Smooth muscle cell (in vitro differentiated cells): ENCODE data around the gene MBOAT1. TPM values are rescaled to one million over a fixed set of nuclear protein-coding genes. Genes with fewer than 3 reads are reported as not detected.

Experiments used
- DNase-seq: peaks from one replicate; lab custom pipeline; 2025; ENCODE audit not compliant: unreplicated experiment; lab: John Stamatoyannopoulos, UW
- H2AFZ ChIP-seq: fragments of 200-600 bp; sonication (generic); 2 replicates; pipeline ENCODE4 v1.6.0; 2016; ENCODE audit warnings: antibody characterized with exemption, low read depth, mild to moderate bottlenecking
- H3F3A ChIP-seq: fragments of 200-600 bp; sonication (generic); 2 replicates; pipeline ENCODE4 v1.6.0; 2017; ENCODE audit warnings: antibody characterized with exemption, low read depth
- H3K27ac ChIP-seq: fragments of 200-600 bp; sonication (generic); 2 replicates; pipeline ENCODE4 v1.5.1; 2016; ENCODE audit warnings: low read depth, mild to moderate bottlenecking
- H3K27me3 ChIP-seq: fragments of 200-600 bp; sonication (generic); 2 replicates; pipeline ENCODE4 v1.6.1; 2016; ENCODE audit warnings: low read depth, mild to moderate bottlenecking
- H3K36me3 ChIP-seq: fragments of 200-600 bp; sonication (generic); 2 replicates; pipeline ENCODE4 v1.5.1; 2016; ENCODE audit warnings: low read depth
- H3K4me1 ChIP-seq: fragments of 200-600 bp; sonication (generic); 2 replicates; pipeline ENCODE4 v1.5.1; 2016; ENCODE audit warnings: low read depth
- H3K4me2 ChIP-seq: fragments of 200-600 bp; sonication (generic); 2 replicates; pipeline ENCODE4 v1.6.0; 2016; ENCODE audit warnings: mild to moderate bottlenecking
- H3K4me3 ChIP-seq: fragments of 200-600 bp; sonication (generic); 2 replicates; pipeline ENCODE4 v1.5.1; 2016; ENCODE audit warnings: mild to moderate bottlenecking
- H3K79me2 ChIP-seq: fragments of 200-600 bp; sonication (generic); 2 replicates; pipeline ENCODE4 v1.6.0; 2016; ENCODE audit warnings: low read depth, mild to moderate bottlenecking
- H3K9ac ChIP-seq: fragments of 200-600 bp; sonication (generic); 2 replicates; pipeline ENCODE4 v1.6.0; 2016; ENCODE audit warnings: low read depth
- H3K9me3 ChIP-seq: fragments of 200-600 bp; sonication (generic); replicated peaks from 2 replicates; pipeline ENCODE4 v1.5.1; 2016; ENCODE audit warnings: low read depth
- H4K20me1 ChIP-seq: fragments of 200-600 bp; sonication (generic); 2 replicates; pipeline ENCODE4 v1.6.0; 2016; ENCODE audit warnings: low read depth
- WGBS: methylation state at CpG from one replicate; pipeline ENCODE4 v1.1.7; 2016; ENCODE audit warnings: low lambda C conversion rate; 5-methylcytosine and 5-hydroxymethylcytosine counted together
- polyA plus RNA-seq: library from polyadenylated mRNA; unstranded; fragments of >200 nt; fragmentation: Nextera tagmentation; extraction: Ambion mirVana; gene quantifications from 2 replicates; pipeline ENCODE4 v1.2.1, GENCODE V29; 2016
- total RNA-seq: library from RNA; depleted of rRNA; stranded (reverse); fragments of >200 nt; gene quantifications from 2 replicates; pipeline ENCODE4 v1.2.3, GENCODE V29; 2014
- TF ChIP-seq, protein P1 (sequence below): fragments of 200-600 bp; sonication (generic); IDR thresholded peaks from 2 replicates; pipeline ENCODE4 v1.5.1; 2017; ENCODE audit warnings: borderline replicate concordance, mild to moderate bottlenecking, antibody characterized with exemption; ENCODE audit not compliant: insufficient read depth, poor library complexity, severe bottlenecking

MBOAT1 gene
- total and polyA plus RNA-seq, 2 experiments from 2014 or later: 0.73 to 2.5 TPM

GRCh38 chr6:20217324-20217855 lies 5.1 kb upstream of the MBOAT1 start:
- H3K79me2 ChIP-seq: no peaks in the 10 kb centered on the region
- no peaks in the 10 kb centered on the region for H4K20me1 ChIP-seq
- H3K4me3 ChIP-seq: no peak overlapping the region
- H3K27ac ChIP-seq: no peak overlapping the region
- H3K4me1 ChIP-seq: no peaks in the 10 kb centered on the region
- no peaks in the 10 kb centered on the region for H3F3A ChIP-seq
- H3K9ac ChIP-seq: no peak overlapping the region
- no peak overlapping the region for H3K4me2 ChIP-seq
- TF ChIP-seq, protein P1, sequence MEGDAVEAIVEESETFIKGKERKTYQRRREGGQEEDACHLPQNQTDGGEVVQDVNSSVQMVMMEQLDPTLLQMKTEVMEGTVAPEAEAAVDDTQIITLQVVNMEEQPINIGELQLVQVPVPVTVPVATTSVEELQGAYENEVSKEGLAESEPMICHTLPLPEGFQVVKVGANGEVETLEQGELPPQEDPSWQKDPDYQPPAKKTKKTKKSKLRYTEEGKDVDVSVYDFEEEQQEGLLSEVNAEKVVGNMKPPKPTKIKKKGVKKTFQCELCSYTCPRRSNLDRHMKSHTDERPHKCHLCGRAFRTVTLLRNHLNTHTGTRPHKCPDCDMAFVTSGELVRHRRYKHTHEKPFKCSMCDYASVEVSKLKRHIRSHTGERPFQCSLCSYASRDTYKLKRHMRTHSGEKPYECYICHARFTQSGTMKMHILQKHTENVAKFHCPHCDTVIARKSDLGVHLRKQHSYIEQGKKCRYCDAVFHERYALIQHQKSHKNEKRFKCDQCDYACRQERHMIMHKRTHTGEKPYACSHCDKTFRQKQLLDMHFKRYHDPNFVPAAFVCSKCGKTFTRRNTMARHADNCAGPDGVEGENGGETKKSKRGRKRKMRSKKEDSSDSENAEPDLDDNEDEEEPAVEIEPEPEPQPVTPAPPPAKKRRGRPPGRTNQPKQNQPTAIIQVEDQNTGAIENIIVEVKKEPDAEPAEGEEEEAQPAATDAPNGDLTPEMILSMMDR: no peak
- H3K27me3 ChIP-seq: no peaks in the 10 kb centered on the region
- no peaks in the 10 kb centered on the region for H3K36me3 ChIP-seq
- 87% methylated on average over 5 of the region's 5 CpGs for WGBS
- DNase-seq: no peak
- H2AFZ ChIP-seq: no peak overlapping the region
- H3K9me3 ChIP-seq: no peaks in the 10 kb centered on the region

DNA sequence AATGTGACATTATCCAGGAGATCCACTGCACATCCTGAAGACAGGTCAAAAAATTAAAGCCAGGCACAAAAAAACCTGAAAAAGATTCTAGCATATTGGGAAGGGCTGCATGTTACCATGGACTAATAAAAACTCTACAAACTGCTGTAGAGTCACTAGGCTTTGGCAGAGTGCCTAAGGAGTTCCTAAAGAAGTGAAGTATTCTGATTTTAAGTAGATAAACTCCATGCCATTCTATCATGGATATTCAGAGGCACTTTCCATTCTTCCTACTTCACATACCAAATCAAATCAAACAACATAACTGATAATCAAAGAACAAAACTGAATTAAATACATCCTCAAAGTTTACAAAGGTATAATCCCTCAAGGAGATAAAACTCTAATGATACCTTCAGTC lies 3.0 kb upstream of the MBOAT1 start:
- H4K20me1 ChIP-seq: no peaks in the 10 kb centered on the region
- H3K4me1 ChIP-seq: peaks cover 11% of the 10 kb centered on the region
- H3K27ac ChIP-seq: no peak overlapping the region
- DNase-seq: no peak
- H3K4me3 ChIP-seq: no peak overlapping the region
- TF ChIP-seq, protein P1: no peak
- no peak overlapping the region for H3K9ac ChIP-seq
- peaks cover 4% of the 10 kb centered on the region for H3F3A ChIP-seq
- no peaks in the 10 kb centered on the region for H3K9me3 ChIP-seq
- H3K36me3 ChIP-seq: no peaks in the 10 kb centered on the region
- no peaks in the 10 kb centered on the region for H3K27me3 ChIP-seq
- no peak overlapping the region for H3K4me2 ChIP-seq
- no peaks in the 10 kb centered on the region for H3K79me2 ChIP-seq
- H2AFZ ChIP-seq: no peak overlapping the region

DNA sequence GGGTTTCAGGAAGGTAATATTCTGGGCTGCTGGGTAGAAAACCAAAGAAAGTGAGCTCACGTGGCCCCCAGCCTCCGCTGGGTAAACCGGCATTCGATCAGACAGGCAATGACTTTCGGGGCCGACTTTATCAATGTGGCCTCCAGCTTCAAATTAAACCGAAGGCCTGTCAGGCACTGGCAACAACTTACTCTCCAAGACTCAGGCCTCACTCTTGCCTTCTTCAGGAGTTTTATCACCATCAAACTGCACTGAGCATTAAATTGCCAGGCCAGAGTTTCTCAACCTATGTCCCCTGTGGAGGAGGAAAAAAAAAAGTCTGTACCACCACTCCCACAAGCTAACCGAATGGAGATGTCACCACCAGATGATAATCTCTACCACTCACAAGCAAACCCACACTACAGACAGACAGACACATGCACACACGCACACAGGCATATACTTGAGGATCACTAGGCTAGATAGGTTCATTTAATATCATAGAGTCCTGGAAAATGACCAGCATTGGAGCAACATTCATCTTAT lies 1.1 kb upstream of the MBOAT1 start:
- Histone ChIP-seq H2AFZ (peak overlapping the region; percentile 89), H3K4me2 (peak overlapping the region; percentile 95), H3K9me3 (no peaks in the 10 kb centered on the region), H3K9ac (peak overlapping the region; percentile 12), H3K4me1 (peaks cover 11% of the 10 kb centered on the region), H3F3A (peaks cover 4% of the 10 kb centered on the region), H3K27me3 (no peaks in the 10 kb centered on the region), H3K79me2 (no peaks in the 10 kb centered on the region), H3K36me3 (no peaks in the 10 kb centered on the region), H3K4me3 (peak overlapping the region; percentile 71), H4K20me1 (no peaks in the 10 kb centered on the region), H3K27ac (peak overlapping the region; percentile 11)
- DNase-seq: no peak
- TF ChIP-seq, protein P1: no peak
- WGBS: 39% methylated on average over 9 of the region's 9 CpGs

DNA sequence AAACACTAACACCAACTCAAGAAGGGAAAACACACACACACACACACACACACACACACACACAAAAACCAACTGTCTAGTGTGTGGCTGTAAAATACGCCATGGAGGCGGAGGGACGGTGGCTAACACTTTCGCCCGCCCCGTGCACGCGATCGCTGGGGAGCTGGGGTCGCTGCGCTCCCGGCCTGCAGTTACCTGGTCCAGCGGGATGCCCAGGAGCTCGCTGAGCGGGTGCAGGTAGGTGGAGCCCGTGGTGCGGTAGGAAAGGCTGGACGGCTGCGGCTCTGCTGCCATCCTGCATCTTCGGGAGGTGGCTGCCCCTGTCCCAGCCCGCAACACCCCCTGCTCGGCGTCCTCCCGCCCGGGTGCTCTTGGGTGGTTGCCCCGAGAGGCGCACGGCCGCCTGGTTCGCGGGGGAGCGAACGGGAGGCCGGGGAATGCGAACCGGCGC lies 303 bp downstream of the MBOAT1 start:
- H3K27ac ChIP-seq: no peak overlapping the region
- no peaks in the 10 kb centered on the region for H4K20me1 ChIP-seq
- TF ChIP-seq, protein P1: no peak
- under 1% methylated on average over 28 of the region's 37 CpGs for WGBS
- peaks cover 11% of the 10 kb centered on the region for H3K4me1 ChIP-seq
- no peaks in the 10 kb centered on the region for H3K9me3 ChIP-seq
- peaks cover 4% of the 10 kb centered on the region for H3F3A ChIP-seq
- peak overlapping the region; percentile 95 for H3K4me2 ChIP-seq
- DNase-seq: no peak
- H3K4me3 ChIP-seq: peak overlapping the region; percentile 71
- no peaks in the 10 kb centered on the region for H3K79me2 ChIP-seq
- H3K36me3 ChIP-seq: no peaks in the 10 kb centered on the region
- H3K27me3 ChIP-seq: no peaks in the 10 kb centered on the region
- peak overlapping the region; percentile 27 for H3K9ac ChIP-seq
- H2AFZ ChIP-seq: peak overlapping the region; percentile 89
